ENCODE measurements around the gene MAPT. TPM values are rescaled to one million over a fixed set of nuclear protein-coding genes. Genes with fewer than 3 reads are reported as not detected.

The MAPT gene
- total and polyA plus RNA-seq, 2 of the 13 experiments (the other 11 are each of a cell fraction or from before 2014, with no cell fraction given): 2.1 to 2.8 TPM

DNA sequence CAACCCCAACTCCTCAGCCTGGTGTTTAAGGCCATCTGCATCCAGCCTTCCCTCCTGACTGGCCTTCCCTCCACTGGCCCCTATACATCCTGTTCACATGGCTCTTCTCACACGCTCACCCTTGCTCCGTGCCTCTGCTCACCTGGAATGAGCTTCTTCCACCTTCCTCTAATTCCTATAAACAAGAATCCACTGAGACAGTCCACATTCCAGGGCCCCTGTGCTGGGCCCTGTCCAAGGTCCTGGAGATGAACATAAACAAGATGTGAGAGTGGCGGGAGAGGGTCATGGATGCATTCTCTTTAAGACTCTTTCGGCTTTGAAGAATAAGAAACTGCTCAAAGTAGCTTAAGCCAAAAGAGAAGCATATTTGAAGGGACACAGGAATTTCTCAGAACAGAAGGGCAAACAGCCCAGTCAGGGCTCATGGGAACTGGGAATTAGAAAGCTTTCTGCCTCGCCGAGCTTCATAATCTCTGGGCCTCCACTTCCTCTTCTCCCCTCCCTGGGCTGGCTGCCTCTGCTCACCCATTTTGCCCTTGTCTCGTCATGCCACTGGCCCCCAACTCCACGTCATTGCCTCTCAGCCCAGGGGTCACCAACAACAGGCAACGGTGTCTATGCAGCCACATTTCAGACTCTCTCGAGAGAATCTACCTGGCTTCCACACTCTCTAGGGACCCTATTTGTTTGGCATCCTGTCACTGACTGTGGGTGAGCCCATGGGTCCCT lies 36.2 kb upstream of the MAPT start (continued):
- TF ChIP-seq, protein P1, sequence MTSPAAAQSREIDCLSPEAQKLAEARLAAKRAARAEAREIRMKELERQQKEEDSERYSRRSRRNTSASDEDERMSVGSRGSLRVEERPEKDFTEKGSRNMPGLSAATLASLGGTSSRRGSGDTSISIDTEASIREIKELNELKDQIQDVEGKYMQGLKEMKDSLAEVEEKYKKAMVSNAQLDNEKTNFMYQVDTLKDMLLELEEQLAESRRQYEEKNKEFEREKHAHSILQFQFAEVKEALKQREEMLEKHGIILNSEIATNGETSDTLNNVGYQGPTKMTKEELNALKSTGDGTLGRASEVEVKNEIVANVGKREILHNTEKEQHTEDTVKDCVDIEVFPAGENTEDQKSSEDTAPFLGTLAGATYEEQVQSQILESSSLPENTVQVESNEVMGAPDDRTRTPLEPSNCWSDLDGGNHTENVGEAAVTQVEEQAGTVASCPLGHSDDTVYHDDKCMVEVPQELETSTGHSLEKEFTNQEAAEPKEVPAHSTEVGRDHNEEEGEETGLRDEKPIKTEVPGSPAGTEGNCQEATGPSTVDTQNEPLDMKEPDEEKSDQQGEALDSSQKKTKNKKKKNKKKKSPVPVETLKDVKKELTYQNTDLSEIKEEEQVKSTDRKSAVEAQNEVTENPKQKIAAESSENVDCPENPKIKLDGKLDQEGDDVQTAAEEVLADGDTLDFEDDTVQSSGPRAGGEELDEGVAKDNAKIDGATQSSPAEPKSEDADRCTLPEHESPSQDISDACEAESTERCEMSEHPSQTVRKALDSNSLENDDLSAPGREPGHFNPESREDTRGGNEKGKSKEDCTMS (CRISPR knock-in tag; conservative IDR thresholded peaks at IDR 0.05): 0 out of 2 replicates have a peak, but pooled peaks have one; percentile 80
- TF ChIP-seq ZNF615 (CRISPR knock-in tag; IDR thresholded peaks at IDR 0.05; ENCODE audit: borderline replicate concordance) (peak; percentile 58; the same call in 1 of the 2 replicates), KDM6A (CRISPR knock-in tag; IDR thresholded peaks at IDR 0.05; ENCODE audit: low read depth) (0 out of 2 replicates have a peak, but pooled peaks have one; percentile 14), MLLT10 (CRISPR knock-in tag; IDR thresholded peaks at IDR 0.05) (no peak), DNMT3B (CRISPR knock-in tag; conservative IDR thresholded peaks at IDR 0.05) (peak; percentile 89; the same call in 1 of the 2 replicates), PAX8 (CRISPR knock-in tag; IDR thresholded peaks at IDR 0.05; ENCODE audit: borderline replicate concordance) (no peak), EEA1 (CRISPR knock-in tag; IDR thresholded peaks at IDR 0.05; ENCODE audit: borderline replicate concordance) (no peak), GTF3A (CRISPR knock-in tag; conservative IDR thresholded peaks at IDR 0.05) (no peak), POLR2G (IDR thresholded peaks at IDR 0.05; ENCODE audit: low read depth, low read length) (no peak), JARID2 (CRISPR knock-in tag; IDR thresholded peaks at IDR 0.05; ENCODE audit: insufficient replicate concordance) (peak; percentile 73), ZNF549 (CRISPR knock-in tag; IDR thresholded peaks at IDR 0.05) (no peak), FOXC1 (CRISPR knock-in tag; IDR thresholded peaks at IDR 0.05; ENCODE audit: borderline replicate concordance) (no peak)
- TF ChIP-seq, protein P2, sequence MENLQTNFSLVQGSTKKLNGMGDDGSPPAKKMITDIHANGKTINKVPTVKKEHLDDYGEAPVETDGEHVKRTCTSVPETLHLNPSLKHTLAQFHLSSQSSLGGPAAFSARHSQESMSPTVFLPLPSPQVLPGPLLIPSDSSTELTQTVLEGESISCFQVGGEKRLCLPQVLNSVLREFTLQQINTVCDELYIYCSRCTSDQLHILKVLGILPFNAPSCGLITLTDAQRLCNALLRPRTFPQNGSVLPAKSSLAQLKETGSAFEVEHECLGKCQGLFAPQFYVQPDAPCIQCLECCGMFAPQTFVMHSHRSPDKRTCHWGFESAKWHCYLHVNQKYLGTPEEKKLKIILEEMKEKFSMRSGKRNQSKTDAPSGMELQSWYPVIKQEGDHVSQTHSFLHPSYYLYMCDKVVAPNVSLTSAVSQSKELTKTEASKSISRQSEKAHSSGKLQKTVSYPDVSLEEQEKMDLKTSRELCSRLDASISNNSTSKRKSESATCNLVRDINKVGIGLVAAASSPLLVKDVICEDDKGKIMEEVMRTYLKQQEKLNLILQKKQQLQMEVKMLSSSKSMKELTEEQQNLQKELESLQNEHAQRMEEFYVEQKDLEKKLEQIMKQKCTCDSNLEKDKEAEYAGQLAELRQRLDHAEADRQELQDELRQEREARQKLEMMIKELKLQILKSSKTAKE (CRISPR knock-in tag; IDR thresholded peaks at IDR 0.05; ENCODE audit: borderline replicate concordance): 0 out of 2 replicates have a peak, but pooled peaks have one; percentile 33
- TF ChIP-seq, protein P3, sequence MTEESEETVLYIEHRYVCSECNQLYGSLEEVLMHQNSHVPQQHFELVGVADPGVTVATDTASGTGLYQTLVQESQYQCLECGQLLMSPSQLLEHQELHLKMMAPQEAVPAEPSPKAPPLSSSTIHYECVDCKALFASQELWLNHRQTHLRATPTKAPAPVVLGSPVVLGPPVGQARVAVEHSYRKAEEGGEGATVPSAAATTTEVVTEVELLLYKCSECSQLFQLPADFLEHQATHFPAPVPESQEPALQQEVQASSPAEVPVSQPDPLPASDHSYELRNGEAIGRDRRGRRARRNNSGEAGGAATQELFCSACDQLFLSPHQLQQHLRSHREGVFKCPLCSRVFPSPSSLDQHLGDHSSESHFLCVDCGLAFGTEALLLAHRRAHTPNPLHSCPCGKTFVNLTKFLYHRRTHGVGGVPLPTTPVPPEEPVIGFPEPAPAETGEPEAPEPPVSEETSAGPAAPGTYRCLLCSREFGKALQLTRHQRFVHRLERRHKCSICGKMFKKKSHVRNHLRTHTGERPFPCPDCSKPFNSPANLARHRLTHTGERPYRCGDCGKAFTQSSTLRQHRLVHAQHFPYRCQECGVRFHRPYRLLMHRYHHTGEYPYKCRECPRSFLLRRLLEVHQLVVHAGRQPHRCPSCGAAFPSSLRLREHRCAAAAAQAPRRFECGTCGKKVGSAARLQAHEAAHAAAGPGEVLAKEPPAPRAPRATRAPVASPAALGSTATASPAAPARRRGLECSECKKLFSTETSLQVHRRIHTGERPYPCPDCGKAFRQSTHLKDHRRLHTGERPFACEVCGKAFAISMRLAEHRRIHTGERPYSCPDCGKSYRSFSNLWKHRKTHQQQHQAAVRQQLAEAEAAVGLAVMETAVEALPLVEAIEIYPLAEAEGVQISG (CRISPR knock-in tag; IDR thresholded peaks at IDR 0.05): 0 out of 2 replicates have a peak, but pooled peaks have one; percentile 59
- TF ChIP-seq, protein P4, sequence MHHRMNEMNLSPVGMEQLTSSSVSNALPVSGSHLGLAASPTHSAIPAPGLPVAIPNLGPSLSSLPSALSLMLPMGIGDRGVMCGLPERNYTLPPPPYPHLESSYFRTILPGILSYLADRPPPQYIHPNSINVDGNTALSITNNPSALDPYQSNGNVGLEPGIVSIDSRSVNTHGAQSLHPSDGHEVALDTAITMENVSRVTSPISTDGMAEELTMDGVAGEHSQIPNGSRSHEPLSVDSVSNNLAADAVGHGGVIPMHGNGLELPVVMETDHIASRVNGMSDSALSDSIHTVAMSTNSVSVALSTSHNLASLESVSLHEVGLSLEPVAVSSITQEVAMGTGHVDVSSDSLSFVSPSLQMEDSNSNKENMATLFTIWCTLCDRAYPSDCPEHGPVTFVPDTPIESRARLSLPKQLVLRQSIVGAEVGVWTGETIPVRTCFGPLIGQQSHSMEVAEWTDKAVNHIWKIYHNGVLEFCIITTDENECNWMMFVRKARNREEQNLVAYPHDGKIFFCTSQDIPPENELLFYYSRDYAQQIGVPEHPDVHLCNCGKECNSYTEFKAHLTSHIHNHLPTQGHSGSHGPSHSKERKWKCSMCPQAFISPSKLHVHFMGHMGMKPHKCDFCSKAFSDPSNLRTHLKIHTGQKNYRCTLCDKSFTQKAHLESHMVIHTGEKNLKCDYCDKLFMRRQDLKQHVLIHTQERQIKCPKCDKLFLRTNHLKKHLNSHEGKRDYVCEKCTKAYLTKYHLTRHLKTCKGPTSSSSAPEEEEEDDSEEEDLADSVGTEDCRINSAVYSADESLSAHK (CRISPR knock-in tag; IDR thresholded peaks at IDR 0.05; ENCODE audit: borderline replicate concordance): peak; percentile 59; the same call in 1 of the 2 replicates

All from HepG2 (cell line).